CD14-positive monocyte (primary cell): ENCODE results near the gene DPH6. TPM values are rescaled to one million over a fixed set of nuclear protein-coding genes. Genes with fewer than 3 reads are reported as not detected.

Source experiments
- DNase-seq, 3 donors: peaks; one replicate each; pipeline ENCODE4 v3.0.0-alpha.2; 2011 to 2022
- H2AFZ ChIP-seq: 2 replicates; pipeline ENCODE4 v1.6.0; 2012; ENCODE audit warnings: mild to moderate bottlenecking, low read depth, low read length, inconsistent platforms; ENCODE audit not compliant: insufficient read depth, poor library complexity, severe bottlenecking
- H3K27ac ChIP-seq, 2 donors: 1 replicate in 1 of 2; 2 replicates in 1 of 2; pipeline ENCODE4 v1.5.1; 2012 to 2013; ENCODE audit warnings: low read length in 2 of 2, control low read depth in 1 of 2, inconsistent platforms in 1 of 2, low read depth in 1 of 2, mild to moderate bottlenecking in 1 of 2
- H3K27me3 ChIP-seq, 2 donors: one replicate each; pipeline versions ENCODE4 v1.6.0 to v1.6.1; 2011 to 2013; ENCODE audit warnings: low read length in 2 of 2; ENCODE audit not compliant: control insufficient read depth in 2 of 2, insufficient read depth in 2 of 2
- H3K36me3 ChIP-seq, 2 donors: replicated peaks in 1 of 2; 1 replicate in 1 of 2; 2 replicates in 1 of 2; pipeline versions ENCODE4 v1.5.1 to v1.6.1; 2012 to 2013; ENCODE audit warnings: low read length in 2 of 2, control low read depth in 1 of 2, inconsistent platforms in 1 of 2, mild to moderate bottlenecking in 1 of 2; ENCODE audit not compliant: insufficient read depth in 2 of 2, control insufficient read depth in 1 of 2
- H3K4me1 ChIP-seq, 2 donors: 1 replicate in 1 of 2; 2 replicates in 1 of 2; pipeline versions ENCODE4 v1.5.1 to v1.6.1; 2012 to 2013; ENCODE audit warnings: low read length in 2 of 2, control low read depth in 1 of 2, inconsistent platforms in 1 of 2, mild to moderate bottlenecking in 1 of 2, moderate library complexity in 1 of 2; ENCODE audit not compliant: insufficient read depth in 2 of 2, control insufficient read depth in 1 of 2
- H3K4me2 ChIP-seq: replicated peaks from 2 replicates; pipeline ENCODE3; 2012; ENCODE audit warnings: low read length, moderate library complexity, mild to moderate bottlenecking; ENCODE audit not compliant: poor library complexity, severe bottlenecking; ENCODE audit errors: extremely low read depth
- H3K4me3 ChIP-seq, 3 experiments: fragments of 200-600 bp in 1 of 3; sonication (generic) in 1 of 3; replicated peaks in 1 of 3; 1 replicate in 2 of 3; 2 replicates in 1 of 3; pipeline ENCODE4 v1.5.1; 2011 to 2013; ENCODE audit warnings: low read length in 3 of 3, mild to moderate bottlenecking in 3 of 3, control low read depth in 2 of 3, low read depth in 2 of 3, inconsistent platforms in 1 of 3, moderate library complexity in 1 of 3
- H3K79me2 ChIP-seq: 2 replicates; pipeline ENCODE4 v1.6.0; 2012; ENCODE audit warnings: mild to moderate bottlenecking, control low read depth, inconsistent platforms, low read length, moderate library complexity; ENCODE audit not compliant: insufficient read depth
- H3K9ac ChIP-seq: 2 replicates; pipeline ENCODE4 v1.6.0; 2017; ENCODE audit warnings: low read length, mild to moderate bottlenecking; ENCODE audit not compliant: insufficient read depth, poor library complexity, severe bottlenecking
- H3K9me3 ChIP-seq, 2 donors: replicated peaks in 1 of 2; 1 replicate in 1 of 2; 2 replicates in 1 of 2; pipeline versions ENCODE4 v1.5.1 to v1.6.1; 2012 to 2013; ENCODE audit warnings: low read length in 2 of 2, control low read depth in 1 of 2; ENCODE audit not compliant: control insufficient read depth in 1 of 2, insufficient read depth in 1 of 2
- H4K20me1 ChIP-seq: 2 replicates; pipeline ENCODE4 v1.6.0; 2012; ENCODE audit warnings: mild to moderate bottlenecking, low read length, control low read depth, moderate library complexity; ENCODE audit not compliant: insufficient read depth
- H3K27ac Mint-ChIP-seq, 7 donors: one replicate each; pipeline ENCODE4 v1.8.0; 2020; ENCODE audit warnings: mild to moderate bottlenecking in 7 of 7, mixed read lengths in 7 of 7, moderate library complexity in 6 of 7, inconsistent platforms in 2 of 7
- H3K27me3 Mint-ChIP-seq, 3 donors: one replicate each; pipeline ENCODE4 v1.8.0; 2021 to 2022; ENCODE audit warnings: low read depth in 3 of 3, mild to moderate bottlenecking in 3 of 3, mixed read lengths in 3 of 3, moderate library complexity in 3 of 3, inconsistent platforms in 1 of 3
- H3K36me3 Mint-ChIP-seq, 2 donors: one replicate each; pipeline ENCODE4 v1.8.0; 2020; ENCODE audit warnings: mixed read lengths in 2 of 2, inconsistent platforms in 1 of 2, mild to moderate bottlenecking in 1 of 2
- H3K4me1 Mint-ChIP-seq: one replicate; pipeline ENCODE4 v1.8.0; 2020; ENCODE audit warnings: mild to moderate bottlenecking, mixed read lengths
- H3K4me3 Mint-ChIP-seq, 2 donors: one replicate each; pipeline ENCODE4 v1.8.0; 2020; ENCODE audit warnings: mild to moderate bottlenecking in 2 of 2, mixed read lengths in 2 of 2, moderate library complexity in 1 of 2
- H3K9me3 Mint-ChIP-seq, 7 donors: one replicate each; pipeline ENCODE4 v1.8.0; 2020 to 2022; ENCODE audit warnings: mixed read lengths in 7 of 7, mild to moderate bottlenecking in 6 of 7, moderate library complexity in 6 of 7, inconsistent platforms in 2 of 7
- WGBS: methylation state at CpG from one replicate; pipeline ENCODE4 v1.1.5; 2013; ENCODE audit warnings: missing lambda C conversion rate; ENCODE audit not compliant: insufficient coverage; 5-methylcytosine and 5-hydroxymethylcytosine counted together
- intact Hi-C, 2 donors: fragments of 100-400 bp; cut with micrococcal nuclease; formaldehyde crosslinking; loops; one replicate each; pipeline versions ENCODE4 v1.15.0 to v1.15.1; 2023
- polyA plus RNA-seq, 3 donors: library from polyadenylated mRNA; depleted of rRNA in 1 of 3; unstranded in 2 of 3; stranded (reverse) in 1 of 3; fragments of 300-500 nt in 2 of 3; fragments of >200 nt in 1 of 3; fragmentation: Illumina TruSeq in 2 of 3; gene quantifications; 1 replicate in 2 of 3; 2 replicates in 1 of 3; pipeline ENCODE4 v1.2.3, GENCODE V29; 2012 to 2021
- TF ChIP-seq, protein P1 (sequence below): fragments of 200-600 bp; IDR thresholded peaks from one replicate; pipeline ENCODE4 v1.8.0; 2022; ENCODE audit warnings: antibody characterized with exemption, mild to moderate bottlenecking

The DPH6 gene
- polyA plus RNA-seq, 3 donors: 7.6 to 18.2 (median 13.6) TPM

DNA sequence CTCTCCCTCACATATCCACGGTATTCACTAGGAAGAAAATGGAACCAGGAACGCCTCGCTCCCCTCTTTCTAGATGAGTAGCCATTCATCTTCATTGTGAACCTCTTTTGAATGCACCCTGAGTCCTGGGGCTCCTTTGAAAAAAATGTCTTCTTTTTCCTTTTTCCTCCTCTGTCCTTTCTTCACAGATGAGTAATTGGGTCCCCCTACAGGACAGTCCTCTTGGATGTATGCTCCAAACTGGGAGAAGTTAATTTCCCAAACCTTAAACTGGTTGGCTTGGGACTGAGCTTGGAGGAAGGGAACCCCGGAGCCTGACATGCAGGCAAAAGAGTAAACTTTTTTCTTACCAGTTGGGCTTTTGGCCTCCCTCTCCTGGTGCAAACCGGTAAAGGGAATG, 108.8 kb downstream of the DPH6 start:
- Mint-ChIP-seq H3K27me3 (no peaks in the 10 kb centered on the region), H3K4me3 (no peak overlapping the region), H3K4me1 (no peaks in the 10 kb centered on the region), H3K9me3 (peaks cover 4 to 15% (median 12%) of the 10 kb centered on the region in 7 donors), H3K27ac (no peak overlapping the region), H3K36me3 (peaks cover 3 to 6% of the 10 kb centered on the region in 2 donors)
- Histone ChIP-seq H3K27me3 (no peaks in the 10 kb centered on the region), H3K4me2 (no peak overlapping the region), H3K4me1 (no peaks in the 10 kb centered on the region), H3K36me3 (no peaks in the 10 kb centered on the region), H3K9ac (no peak overlapping the region), H4K20me1 (no peaks in the 10 kb centered on the region), H3K27ac (no peak overlapping the region), H2AFZ (no peak overlapping the region), H3K4me3 (no peak overlapping the region), H3K79me2 (no peaks in the 10 kb centered on the region), H3K9me3 (peaks cover 0 to 9% of the 10 kb centered on the region in 2 donors)
- 100% methylated on average over 4 of the region's 5 CpGs for WGBS
- intact Hi-C loops: no loop called here
- TF ChIP-seq, protein P1, sequence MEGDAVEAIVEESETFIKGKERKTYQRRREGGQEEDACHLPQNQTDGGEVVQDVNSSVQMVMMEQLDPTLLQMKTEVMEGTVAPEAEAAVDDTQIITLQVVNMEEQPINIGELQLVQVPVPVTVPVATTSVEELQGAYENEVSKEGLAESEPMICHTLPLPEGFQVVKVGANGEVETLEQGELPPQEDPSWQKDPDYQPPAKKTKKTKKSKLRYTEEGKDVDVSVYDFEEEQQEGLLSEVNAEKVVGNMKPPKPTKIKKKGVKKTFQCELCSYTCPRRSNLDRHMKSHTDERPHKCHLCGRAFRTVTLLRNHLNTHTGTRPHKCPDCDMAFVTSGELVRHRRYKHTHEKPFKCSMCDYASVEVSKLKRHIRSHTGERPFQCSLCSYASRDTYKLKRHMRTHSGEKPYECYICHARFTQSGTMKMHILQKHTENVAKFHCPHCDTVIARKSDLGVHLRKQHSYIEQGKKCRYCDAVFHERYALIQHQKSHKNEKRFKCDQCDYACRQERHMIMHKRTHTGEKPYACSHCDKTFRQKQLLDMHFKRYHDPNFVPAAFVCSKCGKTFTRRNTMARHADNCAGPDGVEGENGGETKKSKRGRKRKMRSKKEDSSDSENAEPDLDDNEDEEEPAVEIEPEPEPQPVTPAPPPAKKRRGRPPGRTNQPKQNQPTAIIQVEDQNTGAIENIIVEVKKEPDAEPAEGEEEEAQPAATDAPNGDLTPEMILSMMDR: no peak
- DNase-seq: no peak

- Histone ChIP-seq H3K36me3 (no peaks in the 10 kb centered on the region), H2AFZ (no peak overlapping the region), H3K4me1 (no peaks in the 10 kb centered on the region), H3K79me2 (no peaks in the 10 kb centered on the region), H3K9ac (no peak overlapping the region), H3K9me3 (peaks cover 0 to 9% of the 10 kb centered on the region in 2 donors), H3K4me3 (no peak overlapping the region), H3K4me2 (no peak overlapping the region), H4K20me1 (no peaks in the 10 kb centered on the region), H3K27ac (no peak overlapping the region), H3K27me3 (no peaks in the 10 kb centered on the region)
- TF ChIP-seq, protein P1: no peak
- H3K36me3 Mint-ChIP-seq: peaks cover 3 to 6% of the 10 kb centered on the region in 2 donors
- no peaks in the 10 kb centered on the region for H3K27me3 Mint-ChIP-seq
- no CpG with 5 or more reads among the region's 4 CpGs for WGBS
- H3K4me1 Mint-ChIP-seq: no peaks in the 10 kb centered on the region
- H3K9me3 Mint-ChIP-seq: peaks cover 4 to 15% (median 12%) of the 10 kb centered on the region in 7 donors
- no peak overlapping the region for H3K4me3 Mint-ChIP-seq
- H3K27ac Mint-ChIP-seq: no peak overlapping the region
- no peak for DNase-seq
- intact Hi-C loops: no loop called here
Observed at GRCh38 chr15:35436422-35436821, 109.5 kb downstream of the DPH6 start.
